22Rv1 (cell line): ENCODE measurements around the gene DLGAP3.

Source experiments
- ZFX ChIP-seq: fragments of 450-650 bp; IDR thresholded peaks from 2 replicates; pipeline ENCODE4 v1.6.1; 2017; ENCODE audit warnings: antibody characterized with exemption, borderline replicate concordance
- TF ChIP-seq, protein P1 (sequence below): fragments of 450-650 bp; IDR thresholded peaks from 2 replicates; pipeline ENCODE4 v1.5.1; 2017; ENCODE audit warnings: mild to moderate bottlenecking

DNA sequence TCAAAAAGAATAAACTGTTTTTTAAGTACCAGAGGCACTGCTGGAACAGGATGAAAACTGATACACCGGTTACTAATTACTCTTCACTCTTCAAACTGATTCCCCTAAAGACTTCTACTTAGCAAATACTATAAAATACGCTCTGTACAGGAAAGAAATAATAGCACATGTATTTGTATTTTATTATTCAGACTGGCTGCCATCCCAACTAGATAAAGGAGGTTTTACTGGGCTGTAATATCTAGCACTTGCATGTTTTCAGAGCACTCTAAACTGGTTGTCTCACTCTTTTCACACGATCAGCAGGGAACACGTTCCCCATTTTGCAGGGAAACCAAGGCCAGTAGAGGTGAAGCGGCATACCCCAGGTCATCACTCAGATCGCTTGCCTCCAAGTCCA is 79.1 kb downstream of the DLGAP3 start:
- TF ChIP-seq, protein P1, sequence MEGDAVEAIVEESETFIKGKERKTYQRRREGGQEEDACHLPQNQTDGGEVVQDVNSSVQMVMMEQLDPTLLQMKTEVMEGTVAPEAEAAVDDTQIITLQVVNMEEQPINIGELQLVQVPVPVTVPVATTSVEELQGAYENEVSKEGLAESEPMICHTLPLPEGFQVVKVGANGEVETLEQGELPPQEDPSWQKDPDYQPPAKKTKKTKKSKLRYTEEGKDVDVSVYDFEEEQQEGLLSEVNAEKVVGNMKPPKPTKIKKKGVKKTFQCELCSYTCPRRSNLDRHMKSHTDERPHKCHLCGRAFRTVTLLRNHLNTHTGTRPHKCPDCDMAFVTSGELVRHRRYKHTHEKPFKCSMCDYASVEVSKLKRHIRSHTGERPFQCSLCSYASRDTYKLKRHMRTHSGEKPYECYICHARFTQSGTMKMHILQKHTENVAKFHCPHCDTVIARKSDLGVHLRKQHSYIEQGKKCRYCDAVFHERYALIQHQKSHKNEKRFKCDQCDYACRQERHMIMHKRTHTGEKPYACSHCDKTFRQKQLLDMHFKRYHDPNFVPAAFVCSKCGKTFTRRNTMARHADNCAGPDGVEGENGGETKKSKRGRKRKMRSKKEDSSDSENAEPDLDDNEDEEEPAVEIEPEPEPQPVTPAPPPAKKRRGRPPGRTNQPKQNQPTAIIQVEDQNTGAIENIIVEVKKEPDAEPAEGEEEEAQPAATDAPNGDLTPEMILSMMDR = no peak
- TF ChIP-seq ZFX = no peak
